Motor neuron (in vitro differentiated cells): ENCODE data around the gene ZFP64. TPM values are rescaled to one million over a fixed set of nuclear protein-coding genes. Genes with fewer than 3 reads are reported as not detected.
"Not testable (repeated sequence)": the region's sequence is repeated elsewhere in the genome, so short reads cannot be mapped to it uniquely, and the experiment has no call there.

ENCODE experiments used
- ATAC-seq, 8 experiments: fragments of 200-7000 bp; cut with Tn5 transposase; replicated peaks in 6 of 8; 2 replicates each; pipeline ENCODE4 v1.8.0; 2021; ENCODE audit warnings: mild to moderate bottlenecking in 8 of 8, moderate library complexity in 8 of 8
- H3K27ac ChIP-seq, 2 donors: fragments of 250-450 bp; sonication (Bioruptor Pico); 2 replicates each; pipeline ENCODE4 v1.9.0; 2021; ENCODE audit warnings: antibody characterized with exemption in 2 of 2, mild to moderate bottlenecking in 2 of 2, moderate library complexity in 1 of 2
- H3K4me1 ChIP-seq, 2 donors: fragments of 250-450 bp; sonication (Bioruptor Pico); replicated peaks in 1 of 2; 2 replicates each; pipeline ENCODE4 v1.6.1; 2021; ENCODE audit warnings: antibody characterized with exemption in 2 of 2, mild to moderate bottlenecking in 2 of 2, moderate library complexity in 1 of 2
- H3K4me3 ChIP-seq, 5 donors: fragments of 250-450 bp; sonication (Bioruptor Pico); 2 replicates each; pipeline ENCODE4 v1.9.0; 2021; ENCODE audit warnings: antibody characterized with exemption in 5 of 5, mild to moderate bottlenecking in 5 of 5, moderate library complexity in 4 of 5
- WGBS, 10 experiments: fragments of 450-650 bp; shearing (Covaris generic); methylation state at CpG; one replicate each; pipeline ENCODE4 v1.0.0; 2022; 5-methylcytosine and 5-hydroxymethylcytosine counted together
- in situ Hi-C, 9 experiments: fragments of 400-800 bp; cut with MboI; loops; one replicate each; pipeline ENCODE4 v1.15.0; 2021; ENCODE audit warnings: low sequenced_read_pairs in 9 of 9, low pct_unique_long_range_greater_than_20kb in 2 of 9; ENCODE audit not compliant: unreplicated experiment in 9 of 9
- total RNA-seq, 8 experiments: library from RNA; unstranded; fragments of 300-600 nt; gene quantifications; 2 replicates each; pipeline versions ENCODE4 v1.2.3 to v1.2.4, GENCODE V29; 2022

ZFP64 gene
- total RNA-seq, 8 experiments from 2014 or later: 10.2 to 38.5 (median 17.7) TPM

DNA sequence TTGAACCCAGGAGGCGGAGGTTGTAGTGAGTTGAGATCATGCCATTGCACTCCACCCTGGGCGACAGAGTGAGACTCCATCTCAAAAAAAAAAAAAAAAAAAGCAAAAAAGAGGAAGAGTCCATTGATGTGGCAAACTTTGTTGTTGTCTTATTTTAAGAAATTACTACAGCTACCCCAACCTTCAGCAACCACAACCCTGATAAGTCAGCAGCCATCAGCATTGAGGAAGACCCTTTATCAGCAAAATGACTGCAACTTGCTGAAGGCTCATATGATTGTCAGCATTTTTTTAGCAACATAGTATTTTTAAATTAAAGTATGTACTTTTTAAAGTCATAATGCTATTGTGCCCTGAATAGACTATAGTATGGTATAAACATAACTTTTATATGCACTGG, 48.8 kb downstream of the ZFP64 start:
- in situ Hi-C loops: no loop called here
- WGBS, 10 experiments: 100% methylated on average over 1 to 2 of the region's 2 CpGs; no CpG with 5 or more reads in 7 of the 10 experiments
- H3K4me3 ChIP-seq: no peak overlapping the region
- no peaks in the 10 kb centered on the region for H3K4me1 ChIP-seq
- H3K27ac ChIP-seq: no peak overlapping the region
- ATAC-seq: no peak

- Histone ChIP-seq H3K4me3 (no peak overlapping the region), H3K4me1 (no peaks in the 10 kb centered on the region), H3K27ac (no peak overlapping the region)
- WGBS, 10 experiments: 67 to 100% (median 92%) methylated on average over 1 to 5 of the region's 5 CpGs; no CpG with 5 or more reads in 1 of the 10 experiments
- in situ Hi-C loops: no loop called here
- no peak for ATAC-seq
Observed at GRCh38 chr20:52139986-52140385, 51.6 kb downstream of the ZFP64 start.

GRCh38 chr20:52137850-52138249, 53.7 kb downstream of the ZFP64 start:
- whole genome bisulfite sequencing, 10 experiments: 80 to 100% (median 93%) methylated on average over 1 to 4 of the region's 4 CpGs; no CpG with 5 or more reads in 1 of the 10 experiments
- Histone ChIP-seq H3K4me1 (no peaks in the 10 kb centered on the region), H3K27ac (no peak overlapping the region), H3K4me3 (no peak overlapping the region)
- in situ Hi-C loops: no loop called here
- ATAC-seq: no peak

DNA sequence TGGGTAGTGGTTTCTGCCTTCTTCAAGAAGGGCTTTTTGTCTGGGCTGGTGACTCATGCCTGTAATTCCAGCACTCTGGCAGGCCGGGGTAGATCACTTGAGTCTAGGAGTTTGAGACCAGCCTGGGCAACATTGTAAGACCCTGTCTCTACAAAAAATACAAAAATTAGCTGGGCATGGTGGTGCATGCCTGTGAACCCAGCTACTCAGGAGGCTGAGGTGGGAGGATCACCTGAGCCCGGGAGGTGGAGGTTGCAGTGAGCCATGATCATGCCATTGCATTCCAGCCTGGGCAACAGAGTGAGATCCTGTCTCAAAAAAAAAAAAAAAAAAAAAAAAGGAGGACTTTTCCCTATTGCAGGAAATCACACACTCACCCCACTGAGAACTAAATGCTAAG, 57.9 kb downstream of the ZFP64 start:
- in situ Hi-C loops, ATAC-seq: not testable (repeated sequence)
- WGBS, 10 experiments: 60 to 100% (median 90%) methylated on average over 1 to 2 of the region's 2 CpGs; no CpG with 5 or more reads in 5 of the 10 experiments

GRCh38 chr20:52132337-52132736, 59.2 kb downstream of the ZFP64 start:
- no peak overlapping the region for H3K4me3 ChIP-seq
- no peak overlapping the region for H3K27ac ChIP-seq
- ATAC-seq: no peak
- WGBS, 10 experiments: 54 to 90% (median 67%) methylated on average over 2 to 3 of the region's 3 CpGs; no CpG with 5 or more reads in 1 of the 10 experiments
- H3K4me1 ChIP-seq: no peaks in the 10 kb centered on the region
- in situ Hi-C loops: no loop called here

More for the DNA sequence above, 57.9 kb downstream of the ZFP64 start:
- not testable (repeated sequence) for H3K27ac ChIP-seq, H3K4me3 ChIP-seq, H3K4me1 ChIP-seq

DNA sequence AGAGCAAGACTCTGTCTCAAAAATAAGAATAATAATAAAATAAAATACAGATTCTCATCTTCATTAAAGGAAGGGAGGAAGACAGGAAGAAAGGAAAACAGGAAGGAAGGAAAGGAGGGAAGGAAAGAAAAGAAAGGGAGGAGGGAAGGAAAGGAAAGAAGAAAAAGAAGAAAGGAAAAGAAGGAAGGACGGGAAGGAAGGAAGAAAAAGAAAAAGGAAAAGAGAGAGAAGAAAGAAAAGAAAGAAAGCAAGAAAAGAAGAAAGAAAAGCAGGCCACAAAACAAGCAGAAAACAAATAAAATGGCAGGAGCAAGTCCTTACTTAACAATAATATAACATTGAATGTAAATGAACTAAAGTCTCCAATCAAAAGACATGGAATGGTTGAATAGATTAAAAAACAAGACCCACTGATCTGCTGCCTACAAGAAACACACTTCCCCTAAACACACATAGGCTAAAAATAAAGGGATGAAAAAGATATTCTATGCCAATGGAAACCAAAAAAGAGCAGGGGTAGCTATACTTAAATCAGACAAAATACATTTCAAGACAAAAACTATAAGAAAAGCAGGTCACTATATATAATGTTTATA, 60.4 kb downstream of the ZFP64 start:
- no peak overlapping the region for H3K27ac ChIP-seq
- H3K4me3 ChIP-seq: no peak overlapping the region
- in situ Hi-C loops: no loop called here
- 71 to 96% (median 86%) methylated on average over 1 of the region's 1 CpG; no CpG with 5 or more reads in 2 of the 10 experiments for WGBS, 10 experiments
- H3K4me1 ChIP-seq: no peaks in the 10 kb centered on the region
- ATAC-seq: no peak

DNA sequence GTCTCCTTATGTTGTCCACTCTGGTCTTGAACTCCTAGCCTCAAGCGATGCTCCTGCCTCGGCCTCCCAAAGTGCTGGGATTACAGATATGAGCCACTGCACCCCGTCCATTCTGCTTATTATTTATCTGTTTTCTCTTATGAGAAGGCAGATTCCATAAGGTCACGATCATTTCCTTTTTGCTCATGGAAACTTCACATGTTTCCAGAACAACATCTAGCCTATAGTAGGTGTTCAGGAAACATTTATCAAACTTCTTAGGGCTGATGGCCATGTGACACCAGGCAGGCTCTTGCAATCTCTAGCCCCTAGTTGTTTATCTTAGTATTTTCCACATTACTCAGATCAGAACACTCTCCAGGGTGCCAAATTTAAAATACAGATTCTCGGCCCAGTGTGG, 61.2 kb downstream of the ZFP64 start:
- in situ Hi-C loops: no loop called here
- Histone ChIP-seq H3K4me3 (no peak overlapping the region), H3K27ac (no peak overlapping the region), H3K4me1 (no peaks in the 10 kb centered on the region)
- no peak for ATAC-seq
- 89 to 98% (median 94%) methylated on average over 2 to 5 of the region's 5 CpGs; no CpG with 5 or more reads in 4 of the 10 experiments for WGBS, 10 experiments

DNA sequence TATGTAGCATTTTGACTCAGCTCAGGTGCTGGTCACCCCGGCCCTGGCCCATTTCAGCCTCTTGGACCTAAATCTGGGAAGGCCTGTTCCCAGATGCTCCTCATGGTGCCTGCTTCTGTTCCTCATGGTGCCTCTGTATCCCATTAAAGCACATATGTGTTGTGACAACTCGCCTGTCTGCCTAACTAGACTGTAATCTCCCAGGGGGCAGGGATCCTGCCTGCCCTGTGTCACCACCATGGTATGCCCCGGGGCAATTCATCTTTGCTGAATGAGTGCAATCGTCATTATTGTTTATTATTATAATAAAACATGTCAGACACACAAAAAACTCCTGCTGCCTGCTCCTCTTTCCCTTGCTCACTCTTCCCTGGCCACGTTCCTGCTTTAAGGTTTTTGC, 62.0 kb downstream of the ZFP64 start:
- in situ Hi-C loops: no loop called here
- no peak overlapping the region for H3K4me3 ChIP-seq
- no peaks in the 10 kb centered on the region for H3K4me1 ChIP-seq
- 78 to 100% (median 100%) methylated on average over 1 to 4 of the region's 5 CpGs; no CpG with 5 or more reads in 2 of the 10 experiments for WGBS, 10 experiments
- ATAC-seq: no peak
- H3K27ac ChIP-seq: no peak overlapping the region

DNA sequence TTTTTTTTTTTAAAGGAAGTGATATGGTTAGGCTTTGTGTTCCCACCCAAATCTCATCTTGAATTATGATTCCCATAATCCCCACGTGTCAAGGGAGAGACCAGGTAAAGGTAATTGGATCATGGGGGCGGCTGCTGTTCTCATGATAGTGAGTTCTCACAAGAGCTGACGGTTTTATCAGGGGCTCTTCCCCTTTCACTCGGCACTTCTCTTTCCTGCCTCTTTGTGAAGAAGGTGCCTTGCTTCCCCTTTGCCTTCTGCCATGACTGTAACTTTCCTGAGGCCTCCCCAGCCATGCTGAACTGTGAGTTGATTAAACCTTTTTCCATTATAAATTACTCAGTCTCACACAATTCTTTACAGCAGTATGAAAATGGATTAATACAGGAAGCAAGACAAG, 64.3 kb downstream of the ZFP64 start:
- no peak for ATAC-seq

GRCh38 chr20:52124821-52125220, 66.8 kb downstream of the ZFP64 start:
- WGBS, 10 experiments: 55 to 100% (median 100%) methylated on average over 1 to 3 of the region's 3 CpGs; no CpG with 5 or more reads in 3 of the 10 experiments
- Histone ChIP-seq H3K4me1 (no peaks in the 10 kb centered on the region), H3K4me3 (no peak overlapping the region), H3K27ac (no peak overlapping the region)
- peak in 1 of 8 experiments; percentile 11 for ATAC-seq
- in situ Hi-C loops: no loop called here

More for the DNA sequence above, 64.3 kb downstream of the ZFP64 start:
- 50 to 88% (median 70%) methylated on average over 2 to 4 of the region's 4 CpGs; no CpG with 5 or more reads in 5 of the 10 experiments for WGBS, 10 experiments
- H3K4me1 ChIP-seq: no peaks in the 10 kb centered on the region
- H3K4me3 ChIP-seq: no peak overlapping the region
- in situ Hi-C loops: no loop called here
- H3K27ac ChIP-seq: no peak overlapping the region

- WGBS, 10 experiments: 25 to 84% (median 71%) methylated on average over 1 to 5 of the region's 5 CpGs; no CpG with 5 or more reads in 5 of the 10 experiments
- in situ Hi-C loops: no loop called here
- H3K27ac ChIP-seq: no peak overlapping the region
- no peak for ATAC-seq
- no peaks in the 10 kb centered on the region for H3K4me1 ChIP-seq
- H3K4me3 ChIP-seq: no peak overlapping the region
Observed at GRCh38 chr20:52118696-52119095, 72.9 kb downstream of the ZFP64 start.

DNA sequence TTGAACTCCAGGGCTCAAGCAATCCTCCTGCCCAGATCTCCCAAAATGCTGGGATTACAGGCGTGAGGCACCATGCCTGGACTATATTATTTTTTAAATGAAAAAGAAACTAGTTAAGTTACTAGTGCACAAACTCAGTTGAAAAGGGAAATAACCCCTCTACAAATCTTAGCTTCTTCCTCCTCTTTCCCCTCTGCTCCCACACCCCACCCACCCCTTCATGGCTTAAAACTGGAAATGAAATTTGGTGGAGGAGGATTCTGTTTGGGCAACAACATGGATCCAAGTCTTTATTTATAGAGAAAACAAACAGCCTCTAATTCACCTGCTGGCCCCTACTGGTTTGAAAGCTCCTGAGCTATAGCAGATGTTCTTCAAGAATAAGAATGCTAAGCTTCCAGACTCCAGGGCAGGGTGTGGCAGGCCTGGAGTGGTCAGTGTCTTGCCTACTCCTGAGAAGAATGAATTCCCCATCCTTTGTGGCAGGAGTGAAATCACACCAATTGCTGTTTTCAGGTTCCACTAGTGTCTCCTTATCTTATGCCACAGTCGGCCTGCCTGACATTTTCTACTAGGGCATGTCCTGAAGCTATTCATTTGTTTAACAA, 73.5 kb downstream of the ZFP64 start:
- 20 to 100% (median 57%) methylated on average over 1 to 2 of the region's 2 CpGs; no CpG with 5 or more reads in 3 of the 10 experiments for WGBS, 10 experiments
- peak in 3 of 8 experiments; percentile 73 to 95 (median 75) for ATAC-seq
- in situ Hi-C loops: no loop called here

DNA sequence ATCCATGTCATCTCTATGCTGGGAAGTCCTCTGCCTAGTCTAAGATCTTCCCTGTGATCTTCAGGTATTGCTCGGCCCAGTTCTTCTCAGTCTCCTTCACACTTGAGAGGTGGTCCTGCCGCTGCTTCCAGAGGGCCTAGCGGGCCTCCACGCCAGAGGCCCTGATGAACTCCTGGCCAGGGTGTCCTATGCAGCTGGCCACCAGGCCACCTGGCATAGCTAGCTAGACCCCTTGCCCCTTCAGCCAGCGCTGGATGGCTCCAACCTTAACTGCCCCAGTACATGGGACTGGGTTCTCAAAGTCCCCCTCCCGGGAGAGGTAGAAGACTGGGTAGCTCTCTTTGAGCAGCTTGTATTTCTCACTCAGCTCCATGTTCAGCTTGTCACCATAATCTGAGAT, 81.1 kb downstream of the ZFP64 start:
- ATAC-seq: no peak
- in situ Hi-C loops: no loop called here
- H3K4me1 ChIP-seq: peaks cover 0 to 5% of the 10 kb centered on the region in 2 donors
- H3K27ac ChIP-seq: no peak overlapping the region
- 93 to 100% (median 100%) methylated on average over 2 to 5 of the region's 6 CpGs; no CpG with 5 or more reads in 7 of the 10 experiments for WGBS, 10 experiments
- no peak overlapping the region for H3K4me3 ChIP-seq

More for the DNA sequence above, 73.5 kb downstream of the ZFP64 start:
- H3K4me3 ChIP-seq: no peak overlapping the region
- H3K27ac ChIP-seq: no peak overlapping the region
- H3K4me1 ChIP-seq: no peaks in the 10 kb centered on the region
